Inferior parietal cortex (tissue), 1 donor: ENCODE measurements around the gene VSTM4.

ENCODE experiments used
- DNase-seq: peaks from one replicate; pipeline ENCODE4 v3.0.0-alpha.2; 2016; ENCODE audit errors: extremely low spot score

VSTM4 gene

DNA sequence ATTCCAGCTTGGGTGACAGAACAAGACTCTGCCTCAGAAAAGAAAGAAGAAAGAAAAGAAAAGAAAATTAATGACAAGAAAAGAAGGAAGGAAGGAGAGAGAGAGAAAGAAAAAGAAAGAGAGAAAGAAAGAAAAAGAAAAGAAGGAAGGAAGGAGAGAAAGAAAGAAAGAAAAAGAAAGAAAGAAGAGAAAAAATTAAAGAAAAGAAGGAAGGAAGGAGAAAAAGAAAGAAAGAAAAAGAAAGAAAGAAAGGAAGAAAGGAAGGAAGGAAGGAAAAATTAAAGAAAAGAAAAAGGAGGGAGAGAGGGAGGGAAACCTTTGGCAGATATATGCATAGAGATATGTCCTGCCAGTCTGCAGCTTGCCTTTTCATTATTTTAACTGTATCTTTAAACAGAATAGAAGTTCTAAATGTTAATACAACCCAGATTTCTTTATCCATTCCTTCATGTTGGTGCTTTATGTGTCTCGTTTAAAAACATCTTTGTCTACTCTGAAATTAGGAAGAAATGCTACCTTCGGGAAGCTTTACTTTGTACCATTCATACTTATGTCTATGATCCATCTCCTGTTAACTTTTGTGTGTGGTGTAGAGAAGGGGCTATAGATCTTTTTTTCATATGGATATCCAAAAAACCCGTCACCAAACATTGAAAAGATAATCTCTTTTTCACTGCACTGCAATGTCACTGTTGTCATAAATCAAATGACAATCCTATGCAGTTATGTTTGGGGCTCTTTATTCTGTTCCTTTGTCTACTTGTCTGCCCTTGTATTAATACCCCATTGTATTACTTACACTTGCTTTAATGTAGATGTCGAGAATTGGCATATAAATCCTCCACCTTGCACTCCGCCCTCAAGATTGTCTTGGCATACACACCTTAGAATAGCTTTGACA is 70.8 kb downstream of the VSTM4 start:
- DNase-seq: no peak

DNA sequence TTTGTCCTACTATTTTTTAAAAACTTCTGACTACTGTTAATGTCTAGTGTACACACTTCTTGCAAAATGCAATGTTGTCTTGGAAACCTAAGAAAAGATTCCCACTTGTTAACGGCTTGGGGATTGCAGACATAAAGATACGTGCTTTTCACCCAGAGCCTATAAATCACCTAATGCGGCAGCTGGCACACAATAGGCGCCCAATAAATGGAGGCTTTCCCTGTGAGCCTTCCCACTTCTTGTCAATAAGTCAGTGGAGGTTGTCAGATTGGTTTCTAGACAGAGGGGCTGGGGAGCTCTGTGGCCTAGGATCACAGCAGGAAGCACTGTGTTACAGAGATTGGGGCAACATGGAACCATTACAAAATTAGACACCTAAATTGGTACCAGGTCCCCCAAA is 74.7 kb downstream of the VSTM4 start:
- DNase-seq: no peak

DNA sequence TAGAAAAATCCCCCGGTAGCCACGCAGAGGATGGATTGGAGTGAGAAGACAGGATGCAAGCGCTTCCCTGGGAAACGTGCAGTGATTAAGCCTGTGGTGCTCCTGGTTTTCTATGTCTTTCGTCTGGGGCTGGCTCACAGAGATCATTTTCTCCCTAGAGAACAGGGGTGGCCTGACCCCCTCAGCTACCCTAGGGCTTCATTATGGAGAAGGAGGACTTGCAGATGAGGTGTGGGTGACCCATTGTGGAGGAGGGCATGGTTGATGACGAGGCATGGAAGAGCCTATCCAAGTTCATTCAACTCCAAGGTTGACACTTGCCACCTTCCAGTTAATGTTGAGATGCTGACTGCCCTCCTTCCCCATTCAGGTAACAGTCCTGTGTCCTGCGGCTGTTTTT is 75.9 kb downstream of the VSTM4 start:
- DNase-seq: no peak

- no peak for DNase-seq
These were observed 76.6 kb downstream of the VSTM4 start for GRCh38 chr10:49038711-49039110.

DNA sequence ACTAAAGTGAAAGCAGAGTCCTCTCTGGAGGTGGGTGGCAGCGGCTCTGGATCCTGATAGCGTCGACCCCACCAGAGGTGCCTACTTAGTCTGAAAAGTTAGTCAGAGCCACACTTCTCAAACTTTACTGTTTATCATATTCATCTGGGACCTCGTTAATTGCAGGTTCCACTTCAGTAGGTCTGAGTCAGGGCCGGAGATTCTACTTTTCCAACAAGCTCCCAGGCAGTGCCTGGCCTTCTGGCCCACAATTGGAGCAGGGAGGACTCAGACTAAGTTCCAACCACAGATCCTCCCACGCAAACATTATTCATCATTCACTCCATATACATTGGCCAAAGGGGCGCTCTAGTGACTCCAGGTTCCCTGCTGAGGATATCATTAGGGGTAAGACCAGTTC is 78.1 kb downstream of the VSTM4 start:
- DNase-seq: no peak

GRCh38 chr10:49036638-49037037 is 78.7 kb downstream of the VSTM4 start:
- DNase-seq: no peak

DNA sequence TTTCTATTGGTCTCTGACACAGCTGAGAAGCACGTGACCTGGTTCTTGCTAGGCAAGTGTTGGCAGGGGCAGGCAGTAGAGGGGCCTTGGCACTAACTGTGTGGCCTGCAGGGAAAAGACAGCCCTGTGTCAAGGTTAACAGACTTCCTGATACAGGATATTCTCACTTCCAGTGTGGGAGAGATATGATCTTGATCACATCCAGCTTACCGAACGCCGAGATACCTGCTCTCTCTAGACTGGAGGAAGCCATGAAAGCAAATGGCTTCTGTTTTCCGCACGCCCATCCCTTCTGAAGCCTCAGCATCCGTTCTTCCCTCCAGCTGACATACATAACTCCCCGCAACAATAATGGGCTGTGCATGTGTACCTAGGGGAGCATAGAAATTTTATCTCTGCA is 79.4 kb downstream of the VSTM4 start:
- DNase-seq: no peak

DNA sequence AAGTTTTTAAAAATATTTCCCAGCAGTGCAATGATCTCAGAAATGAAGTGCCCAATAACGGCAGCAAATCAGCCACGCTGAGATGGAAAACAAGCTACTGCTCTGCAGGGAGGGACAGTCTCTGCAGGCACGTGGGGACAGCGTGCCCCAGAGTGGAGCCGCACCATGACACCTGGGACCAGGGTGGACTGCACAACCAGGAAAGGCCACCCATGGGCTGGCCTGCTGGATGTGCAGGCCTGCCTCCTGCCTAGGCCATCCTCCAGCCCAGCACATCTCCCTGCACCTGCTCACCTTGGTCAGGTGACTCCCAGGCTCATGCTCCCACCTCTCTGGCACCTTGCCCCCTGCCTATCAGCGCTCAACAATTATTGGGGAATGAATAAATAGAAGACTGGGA is 80.4 kb downstream of the VSTM4 start:
- DNase-seq: no peak

DNA sequence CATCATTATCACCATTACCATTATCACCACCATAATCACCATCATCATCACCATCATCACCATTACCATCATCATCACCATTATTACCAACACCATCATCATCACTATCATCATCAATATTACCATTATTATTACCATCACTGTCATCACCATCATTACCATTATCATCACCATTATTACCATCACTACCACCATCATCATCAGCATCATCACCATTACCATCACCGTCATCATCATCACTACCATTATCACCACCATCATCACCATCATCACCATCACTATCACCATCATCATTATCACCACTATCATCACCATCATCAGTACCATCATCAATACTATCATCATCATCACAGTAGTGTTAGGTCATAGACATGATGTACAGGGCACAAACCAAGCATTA is 81.4 kb downstream of the VSTM4 start:
- DNase-seq: no peak

DNA sequence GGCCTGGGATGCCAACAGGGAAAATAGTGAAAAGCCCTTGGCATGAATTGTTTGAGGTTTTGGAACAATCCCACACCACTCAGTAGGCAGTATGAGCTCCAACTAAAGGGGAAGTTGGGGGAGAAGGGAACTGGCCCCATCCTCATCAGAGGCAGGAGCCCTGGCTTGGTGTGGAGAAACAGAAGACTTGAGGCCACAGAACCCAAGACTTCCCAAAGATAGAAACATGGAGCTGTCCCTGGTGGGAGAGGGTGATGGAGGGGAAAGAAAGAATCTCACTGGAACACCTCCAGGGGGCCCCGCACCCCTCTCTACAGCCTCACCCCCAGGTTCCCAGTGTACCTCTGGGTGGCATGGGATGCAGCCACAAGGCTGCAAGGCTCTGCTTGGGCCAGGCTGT is 85.7 kb downstream of the VSTM4 start:
- DNase-seq: no peak

DNA sequence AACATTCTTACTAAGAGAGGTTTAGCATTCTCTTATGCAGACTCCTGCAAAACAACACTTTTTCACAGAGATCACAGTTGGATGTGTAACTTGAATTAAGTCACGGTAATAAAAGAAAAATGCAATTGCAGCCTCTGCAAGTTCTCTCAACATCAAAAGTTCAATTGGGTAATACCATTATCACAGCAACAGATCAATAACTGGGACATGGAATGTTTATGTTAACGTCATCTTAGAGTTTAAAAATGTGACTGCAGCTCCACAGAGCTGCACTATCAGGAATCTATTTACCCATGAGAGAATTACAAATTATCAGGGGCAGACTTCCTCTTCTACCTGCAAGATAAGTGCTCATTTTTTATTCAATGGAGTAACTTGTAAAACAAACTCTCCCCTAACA is 86.7 kb downstream of the VSTM4 start:
- no peak for DNase-seq

GRCh38 chr10:49025347-49025983 is 89.9 kb downstream of the VSTM4 start:
- no peak for DNase-seq

DNA sequence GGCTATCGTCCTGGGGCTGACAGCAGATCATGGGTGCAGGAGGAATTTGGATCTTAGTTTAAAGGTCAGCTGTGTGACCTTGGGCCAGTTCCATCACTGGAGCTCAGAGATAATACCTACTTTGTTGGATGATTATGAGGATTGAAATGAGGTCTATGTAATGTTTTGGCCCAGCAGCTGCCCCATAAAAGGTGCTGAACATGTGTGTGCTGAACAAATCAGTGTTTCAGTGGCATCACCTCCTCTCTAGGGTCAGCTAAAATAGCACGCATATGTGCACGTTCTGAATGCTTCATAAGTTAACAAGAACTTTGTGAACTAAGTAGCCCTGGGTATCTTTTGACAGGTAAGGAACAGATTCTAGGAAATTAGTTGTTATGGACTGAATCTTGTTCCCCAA is 90.8 kb downstream of the VSTM4 start:
- no peak for DNase-seq

- no peak for DNase-seq
These were observed 91.6 kb downstream of the VSTM4 start for GRCh38 chr10:49023752-49024151.

DNA sequence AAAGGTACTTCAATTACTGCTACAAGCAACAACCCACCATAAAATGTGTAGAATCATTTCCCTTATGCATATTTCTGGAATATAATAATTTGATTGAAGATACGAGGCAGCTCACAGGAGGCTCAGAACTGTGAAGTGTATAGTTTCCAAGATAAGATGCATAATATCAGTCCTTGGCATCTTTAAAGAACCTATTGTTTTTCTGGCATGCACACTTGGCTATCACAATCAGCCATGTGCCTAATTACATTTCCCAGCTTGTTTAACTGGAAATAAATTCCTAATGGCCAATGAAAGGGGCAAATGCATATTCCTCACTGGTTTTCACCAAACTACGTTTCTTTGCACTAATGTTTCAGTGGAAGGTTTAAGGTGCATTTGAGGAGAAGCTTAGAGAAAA is 92.3 kb downstream of the VSTM4 start:
- DNase-seq: no peak

- DNase-seq: no peak
These were observed 93.6 kb downstream of the VSTM4 start for GRCh38 chr10:49021685-49022084.

DNA sequence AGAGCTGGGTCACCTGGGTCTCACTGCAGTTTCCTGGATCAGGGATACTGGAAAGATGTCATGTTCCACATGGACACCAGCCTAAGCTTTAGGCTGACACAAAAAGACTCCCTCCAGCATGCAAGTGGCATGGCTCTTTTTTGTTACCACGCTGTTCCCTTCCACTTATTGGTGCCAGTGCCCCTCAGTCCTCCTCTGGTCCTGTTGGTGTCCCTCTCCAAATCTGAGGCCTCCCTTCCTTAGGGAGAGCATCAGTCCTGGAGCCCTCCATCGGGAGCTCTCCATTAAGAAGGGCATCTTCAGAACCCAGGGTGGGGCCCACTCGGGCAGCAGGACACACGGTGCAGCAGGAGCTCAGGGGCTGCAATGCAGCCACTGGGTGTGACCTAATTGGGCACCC is 99.6 kb downstream of the VSTM4 start:
- no peak for DNase-seq

DNA sequence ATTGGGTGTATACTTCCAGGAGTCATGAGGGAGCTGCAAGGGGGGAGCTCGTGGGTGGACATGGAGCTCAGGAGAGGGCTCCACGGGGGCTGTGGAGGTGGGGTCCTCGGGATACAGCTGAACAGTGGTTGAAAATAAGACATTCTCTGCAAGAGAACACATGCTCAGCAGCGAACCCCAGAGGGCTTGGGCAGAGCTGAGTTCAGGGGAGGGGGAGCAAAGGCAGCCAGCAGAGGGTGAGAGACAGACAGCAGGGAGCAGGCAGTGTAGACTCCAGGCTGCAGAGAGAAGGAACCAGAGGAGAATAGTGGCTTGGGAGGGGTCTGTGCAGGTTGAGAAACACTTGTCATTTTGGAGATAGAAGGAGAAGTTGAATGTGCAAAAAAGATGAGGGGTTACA is 102.7 kb downstream of the VSTM4 start:
- no peak for DNase-seq

- no peak for DNase-seq
These were observed 103.6 kb downstream of the VSTM4 start for GRCh38 chr10:49011756-49012155.

DNA sequence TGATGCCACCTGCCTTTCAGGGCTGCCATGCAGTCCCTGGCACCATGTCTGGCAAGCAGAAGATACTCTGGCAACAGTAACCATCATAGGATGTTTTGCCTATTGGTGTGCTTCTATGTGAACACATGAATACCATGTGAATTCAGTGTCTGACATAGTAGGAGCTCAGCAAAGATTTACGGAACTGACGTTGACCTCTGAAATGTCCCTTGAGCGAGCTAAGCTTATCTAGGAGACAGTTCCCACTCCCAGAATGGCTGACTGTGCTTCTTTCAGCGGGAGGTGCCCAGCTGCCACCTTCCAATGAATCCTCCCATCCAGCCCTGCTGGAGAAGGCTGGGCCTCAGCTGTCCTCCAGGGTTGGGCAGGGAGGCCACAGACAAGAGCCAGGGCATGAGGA is 104.5 kb downstream of the VSTM4 start:
- DNase-seq: no peak

DNA sequence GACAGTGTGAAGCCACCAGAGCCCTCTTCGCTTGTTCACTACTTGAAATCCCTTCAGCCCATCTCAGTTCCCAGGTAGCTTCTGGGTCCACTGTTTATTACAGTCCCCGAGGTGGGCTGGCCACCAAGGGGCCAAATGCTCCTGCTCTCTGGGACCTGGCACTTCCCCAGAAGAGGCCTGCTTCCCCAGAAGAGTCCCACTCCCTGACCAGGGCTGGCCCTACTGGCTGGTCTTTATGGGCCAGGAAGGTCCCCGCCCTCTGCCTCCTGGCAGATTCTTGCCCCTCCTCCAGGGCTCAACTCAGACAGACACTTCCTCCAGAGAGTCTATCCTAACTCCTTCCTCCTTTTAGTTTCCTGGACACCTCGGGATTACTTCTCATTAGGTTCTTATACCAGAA is 105.0 kb downstream of the VSTM4 start:
- DNase-seq: no peak

DNA sequence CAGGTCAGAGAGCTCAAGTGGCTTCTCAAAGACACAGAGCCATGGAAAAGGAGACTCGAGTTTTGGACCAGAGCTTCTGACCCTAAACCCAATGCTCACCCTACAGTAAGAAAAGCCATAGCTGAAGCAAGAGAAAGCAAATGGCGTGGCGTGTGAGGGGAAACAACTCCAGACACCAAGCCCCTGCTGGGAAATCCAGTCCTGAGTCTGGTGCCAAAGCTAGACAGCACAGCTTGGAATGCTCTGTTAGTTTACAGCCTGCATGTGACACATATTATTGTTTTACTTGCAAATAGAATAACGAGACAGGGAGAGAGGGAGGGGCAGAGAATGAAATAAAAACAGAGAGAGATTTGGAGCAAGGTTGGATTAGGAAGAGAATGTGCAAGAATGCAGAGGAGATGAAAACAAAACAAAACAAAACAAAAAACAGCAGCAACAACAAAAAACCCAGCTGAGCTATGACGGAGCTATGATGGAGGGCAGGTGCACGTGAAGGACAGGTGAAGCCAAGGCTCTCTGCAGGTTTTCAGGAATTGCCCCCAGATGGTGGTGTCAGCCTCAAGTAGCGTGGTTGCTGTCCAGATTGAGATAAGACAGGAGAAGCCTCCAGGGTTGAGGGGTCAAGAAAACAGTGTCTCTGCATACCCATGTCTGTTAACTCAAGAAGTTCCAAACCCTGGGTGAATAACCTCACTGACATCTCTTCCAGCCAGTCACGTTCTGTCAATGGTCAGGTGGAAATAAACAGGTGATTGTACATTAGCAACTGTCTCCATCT is 105.9 kb downstream of the VSTM4 start:
- DNase-seq: no peak
